PC-9 (cell line): ENCODE results near the gene ITGB5. TPM values are rescaled to one million over a fixed set of nuclear protein-coding genes. Genes with fewer than 3 reads are reported as not detected.
"Not testable (repeated sequence)": the region's sequence is repeated elsewhere in the genome, so short reads cannot be mapped to it uniquely, and the experiment has no call there.

Source experiments
- BruUV-seq: library from RNA; stranded (reverse); fragments of 400-500 nt; replicated peaks from 2 replicates; lab custom pipeline; 2021; lab: Mats Ljungman, UMichigan
- CTCF ChIA-PET: fragments of 300-600 bp; sonication (Branson Sonifier 250); formaldehyde crosslinking; loops from one replicate; lab custom pipeline; 2022; ENCODE audit warnings: antibody characterized with exemption; lab: Charles Lee
- POLR2A ChIA-PET: fragments of 300-600 bp; sonication (Branson Sonifier 250); formaldehyde crosslinking; loops from one replicate; lab custom pipeline; 2022; ENCODE audit warnings: antibody characterized with exemption; ENCODE audit not compliant: unreplicated experiment; lab: Charles Lee
- DNase-seq, 2 experiments: peaks; one replicate each; pipeline versions ENCODE4 v3.0.0 to v3.0.0-alpha.2; 2015 to 2022; ENCODE audit warnings: mixed read lengths in 1 of 2
- H2AFZ ChIP-seq: fragments of 200-600 bp; sonication (generic); 2 replicates; pipeline ENCODE4 v1.8.1; 2017; ENCODE audit warnings: antibody characterized with exemption
- H3F3A ChIP-seq: fragments of 200-600 bp; sonication (generic); 2 replicates; pipeline ENCODE4 v1.8.1; 2017; ENCODE audit warnings: antibody characterized with exemption, mild to moderate bottlenecking, low read depth; ENCODE audit not compliant: insufficient read depth
- H3K27ac ChIP-seq: fragments of 200-600 bp; sonication (generic); 2 replicates; pipeline ENCODE4 v1.6.1; 2016; ENCODE audit warnings: mixed run types
- H3K27me3 ChIP-seq: fragments of 200-600 bp; sonication (generic); 2 replicates; pipeline ENCODE4 v1.6.1; 2016; ENCODE audit warnings: low read depth, mixed run types; ENCODE audit not compliant: insufficient read depth
- H3K36me3 ChIP-seq: fragments of 200-600 bp; sonication (generic); 2 replicates; pipeline ENCODE4 v1.6.1; 2016; ENCODE audit warnings: low read depth, mixed run types
- H3K4me1 ChIP-seq: fragments of 200-600 bp; sonication (generic); replicated peaks from 2 replicates; pipeline ENCODE4 v1.6.1; 2016; ENCODE audit warnings: mixed run types; ENCODE audit not compliant: insufficient read depth
- H3K4me2 ChIP-seq: fragments of 200-600 bp; sonication (generic); 2 replicates; pipeline ENCODE4 v1.6.1; 2017; ENCODE audit warnings: mixed run types
- H3K4me3 ChIP-seq: fragments of 200-600 bp; sonication (generic); 2 replicates; pipeline ENCODE4 v1.6.1; 2016; ENCODE audit warnings: mixed run types
- H3K79me2 ChIP-seq: fragments of 200-600 bp; sonication (generic); 2 replicates; pipeline ENCODE4 v1.6.1; 2017; ENCODE audit warnings: low read depth, mixed run types
- H3K9me2 ChIP-seq: fragments of 200-600 bp; sonication (generic); 2 replicates; pipeline ENCODE4 v1.8.1; 2017; ENCODE audit warnings: mild to moderate bottlenecking; ENCODE audit not compliant: insufficient read depth
- H3K9me3 ChIP-seq: fragments of 200-600 bp; sonication (generic); 2 replicates; pipeline ENCODE4 v1.8.1; 2016; ENCODE audit warnings: low read depth; ENCODE audit not compliant: insufficient read depth
- H4K20me1 ChIP-seq: fragments of 200-600 bp; sonication (generic); 2 replicates; pipeline ENCODE4 v1.8.1; 2017; ENCODE audit not compliant: insufficient read depth
- CTCF ChIP-seq: fragments of 200-600 bp; sonication (generic); conservative IDR thresholded peaks from 2 replicates; pipeline ENCODE4 v1.6.1; 2017; ENCODE audit warnings: mixed run types, antibody characterized with exemption, mild to moderate bottlenecking, moderate library complexity
- EZH2 ChIP-seq: fragments of 200-600 bp; sonication (generic); IDR thresholded peaks from 2 replicates; pipeline ENCODE4 v1.8.0; 2017; ENCODE audit warnings: antibody characterized with exemption, low read depth
- intact Hi-C: fragments of 100-400 bp; cut with micrococcal nuclease; formaldehyde crosslinking; loops from one replicate; pipeline ENCODE4 v1.10.0; 2022; ENCODE audit not compliant: unreplicated experiment
- total RNA-seq: library from RNA; stranded (reverse); gene quantifications from 2 replicates; pipeline ENCODE4 v1.2.3, GENCODE V29; 2021

ITGB5 gene
- total RNA-seq, 1 experiment from 2014 or later = 226 TPM

GRCh38 chr3:124760601-124761000, 126.6 kb downstream of the ITGB5 start:
- Histone ChIP-seq H4K20me1 (no peaks in the 10 kb centered on the region), H3K4me1 (peaks cover 13% of the 10 kb centered on the region), H3K36me3 (peaks cover 5% of the 10 kb centered on the region; the same call in 1 of the 2 replicates), H3K79me2 (no peaks in the 10 kb centered on the region), H3K4me3 (no peak overlapping the region), H3K27me3 (no peaks in the 10 kb centered on the region), H3F3A (peaks cover 8% of the 10 kb centered on the region), H3K4me2 (no peak overlapping the region), H3K9me2 (no peaks in the 10 kb centered on the region), H3K27ac (no peak overlapping the region), H2AFZ (no peak overlapping the region), H3K9me3 (no peaks in the 10 kb centered on the region)
- TF ChIP-seq CTCF (no peak), EZH2 (no peak)
- no peak for DNase-seq
- CTCF ChIA-PET = interaction anchor here (0.6 to 2.4 kb wide), 10 partner anchors 14 to 825 kb away, joined by 3 to 17 read pairs (median 3); no protein-coding TSS in a partner anchor
- no TSS peak for BruUV-seq
- intact Hi-C loops = loop anchor here (2.0 to 5.0 kb wide), 3 partner anchors 193 to 824 kb away; no protein-coding TSS in a partner anchor
- POLR2A ChIA-PET = interaction anchor here (0.5 kb wide), 1 partner anchor 250 kb away, joined by 3 read pairs; no protein-coding TSS in a partner anchor

- H3K4me3 ChIP-seq = no peak overlapping the region
- peaks cover 5% of the 10 kb centered on the region; the same call in 1 of the 2 replicates for H3K36me3 ChIP-seq
- H3F3A ChIP-seq = peaks cover 8% of the 10 kb centered on the region
- no peaks in the 10 kb centered on the region for H3K27me3 ChIP-seq
- H3K4me1 ChIP-seq = peaks cover 13% of the 10 kb centered on the region
- H3K9me3 ChIP-seq = no peaks in the 10 kb centered on the region
- H3K79me2 ChIP-seq = no peaks in the 10 kb centered on the region
- no peak overlapping the region for H3K4me2 ChIP-seq
- intact Hi-C loops = loop anchor here (2.0 to 5.0 kb wide), 3 partner anchors 193 to 825 kb away; no protein-coding TSS in a partner anchor
- POLR2A ChIA-PET = interaction anchor here (0.5 kb wide), 1 partner anchor 195 kb away, joined by 3 read pairs; no protein-coding TSS in a partner anchor
- H3K9me2 ChIP-seq = no peaks in the 10 kb centered on the region
- TF ChIP-seq CTCF = no peak
- TF ChIP-seq EZH2 = no peak
- H2AFZ ChIP-seq = no peak overlapping the region
- no peak for DNase-seq
- CTCF ChIA-PET = interaction anchor here (2.4 kb wide), 1 partner anchor 142 kb away, joined by 17 read pairs; no protein-coding TSS in a partner anchor
- no TSS peak for BruUV-seq
- H3K27ac ChIP-seq = no peak overlapping the region
- H4K20me1 ChIP-seq = no peaks in the 10 kb centered on the region
These were observed 127.3 kb downstream of the ITGB5 start for GRCh38 chr3:124759666-124760401.

- CTCF ChIA-PET = interaction anchor here (0.6 kb wide), 2 partner anchors 123 to 193 kb away, joined by 3 to 13 read pairs; no protein-coding TSS in a partner anchor
- no peak for DNase-seq
- Histone ChIP-seq H3K9me3 (no peaks in the 10 kb centered on the region), H2AFZ (no peak overlapping the region), H3K27me3 (no peaks in the 10 kb centered on the region), H3F3A (peaks cover 8% of the 10 kb centered on the region), H3K4me3 (no peak overlapping the region), H3K79me2 (no peaks in the 10 kb centered on the region), H3K27ac (no peak overlapping the region), H4K20me1 (no peaks in the 10 kb centered on the region), H3K36me3 (peaks cover 5% of the 10 kb centered on the region; the same call in 1 of the 2 replicates), H3K4me1 (peaks cover 13% of the 10 kb centered on the region), H3K4me2 (no peak overlapping the region), H3K9me2 (no peaks in the 10 kb centered on the region)
- intact Hi-C loops = no loop called here
- POLR2A ChIA-PET = interaction anchor here (0.5 kb wide), 1 partner anchor 9 kb away, joined by 24 read pairs; no protein-coding TSS in a partner anchor
- TF ChIP-seq EZH2 = no peak
- TF ChIP-seq CTCF = no peak
- TSS peak; percentile 19 for BruUV-seq
These were observed 128.1 kb downstream of the ITGB5 start for GRCh38 chr3:124758851-124759635.

- not testable (repeated sequence) for H3K27me3 ChIP-seq
These were observed 129.2 kb downstream of the ITGB5 start for GRCh38 chr3:124757926-124758325.

More at GRCh38 chr3:124757926-124758325, 129.2 kb downstream of the ITGB5 start:
- H3K79me2 ChIP-seq, H4K20me1 ChIP-seq, H3K27ac ChIP-seq, H3K9me3 ChIP-seq, POLR2A ChIA-PET, H3K4me3 ChIP-seq, H2AFZ ChIP-seq, CTCF ChIA-PET, H3K4me2 ChIP-seq, DNase-seq, intact Hi-C loops, H3F3A ChIP-seq, BruUV-seq, H3K36me3 ChIP-seq, H3K9me2 ChIP-seq: not testable (repeated sequence)
- H3K4me1 ChIP-seq = peaks cover 13% of the 10 kb centered on the region
